Astrocyte (in vitro differentiated cells and primary cell): ENCODE data around the gene OSBPL9. TPM values are rescaled to one million over a fixed set of nuclear protein-coding genes. Genes with fewer than 3 reads are reported as not detected.
"Not testable (repeated sequence)": the region's sequence is repeated elsewhere in the genome, so short reads cannot be mapped to it uniquely, and the experiment has no call there.

Experiments
- DNase-seq: peaks from one replicate; pipeline ENCODE4 v3.0.0-alpha.2; 2010; ENCODE audit warnings: low read depth
- FAIRE-seq: peaks from 2 replicates; lab custom pipeline; 2011; peaks lifted over from hg19 to GRCh38; lab: Jason Lieb, UNC
- H2AFZ ChIP-seq: 2 replicates; pipeline ENCODE4 v1.6.0; 2012; ENCODE audit warnings: low read depth, low read length, inconsistent platforms
- H3K27ac ChIP-seq: 2 replicates; pipeline ENCODE4 v1.5.1; 2011; ENCODE audit warnings: low read depth, low read length, inconsistent platforms
- H3K27me3 ChIP-seq: 2 replicates; pipeline ENCODE4 v1.6.0; 2011; ENCODE audit warnings: low read length, inconsistent platforms; ENCODE audit not compliant: insufficient read depth
- H3K36me3 ChIP-seq: 2 replicates; pipeline ENCODE4 v1.5.1; 2011; ENCODE audit warnings: low read length, inconsistent platforms; ENCODE audit not compliant: insufficient read depth
- H3K4me1 ChIP-seq: 2 replicates; pipeline ENCODE4 v1.5.1; 2011; ENCODE audit warnings: low read length, inconsistent platforms; ENCODE audit not compliant: insufficient read depth
- H3K4me2 ChIP-seq: 2 replicates; pipeline ENCODE4 v1.6.0; 2012; ENCODE audit warnings: low read length, inconsistent platforms
- H3K4me3 ChIP-seq: 2 replicates; pipeline ENCODE4 v1.5.1; 2011; ENCODE audit warnings: low read depth, mild to moderate bottlenecking, low read length, inconsistent platforms; ENCODE audit not compliant: insufficient read depth
- H3K79me2 ChIP-seq: 2 replicates; pipeline ENCODE4 v1.6.0; 2012; ENCODE audit warnings: mild to moderate bottlenecking, low read length, inconsistent platforms; ENCODE audit not compliant: insufficient read depth
- H3K9ac ChIP-seq: 2 replicates; pipeline ENCODE4 v1.6.0; 2012; ENCODE audit warnings: mild to moderate bottlenecking, low read length, inconsistent platforms
- H3K9me3 ChIP-seq: 2 replicates; pipeline ENCODE4 v1.5.1; 2012; ENCODE audit warnings: low read depth, mild to moderate bottlenecking, low read length, inconsistent platforms; ENCODE audit not compliant: insufficient read depth
- H4K20me1 ChIP-seq: 2 replicates; pipeline ENCODE4 v1.6.0; 2012; ENCODE audit warnings: low read length, inconsistent platforms; ENCODE audit not compliant: insufficient read depth
- H3K27ac Mint-ChIP-seq: one replicate; pipeline ENCODE4 v1.8.0; 2021; ENCODE audit warnings: mild to moderate bottlenecking, mixed read lengths; ENCODE audit not compliant: unreplicated experiment
- H3K27me3 Mint-ChIP-seq: one replicate; pipeline ENCODE4 v1.8.0; 2021; ENCODE audit warnings: low read depth, mixed read lengths; ENCODE audit not compliant: unreplicated experiment
- H3K36me3 Mint-ChIP-seq: one replicate; pipeline ENCODE4 v1.8.0; 2021; ENCODE audit warnings: low read depth, mixed read lengths; ENCODE audit not compliant: unreplicated experiment
- H3K4me1 Mint-ChIP-seq: one replicate; pipeline ENCODE4 v1.8.0; 2021; ENCODE audit warnings: low read depth, mixed read lengths; ENCODE audit not compliant: unreplicated experiment
- H3K4me3 Mint-ChIP-seq: one replicate; pipeline ENCODE4 v1.8.0; 2021; ENCODE audit warnings: mild to moderate bottlenecking, moderate library complexity, mixed read lengths; ENCODE audit not compliant: unreplicated experiment
- H3K9me3 Mint-ChIP-seq: one replicate; pipeline ENCODE4 v1.8.0; 2021; ENCODE audit warnings: mild to moderate bottlenecking, mixed read lengths; ENCODE audit not compliant: unreplicated experiment
- EZH2 ChIP-seq: IDR thresholded peaks from 2 replicates; pipeline ENCODE4 v1.6.1; 2012; ENCODE audit warnings: mild to moderate bottlenecking, low read length, inconsistent platforms; ENCODE audit not compliant: insufficient read depth
- total RNA-seq: library from RNA; stranded (reverse); gene quantifications from 2 replicates; pipeline ENCODE4 v1.2.1, GENCODE V29; 2021
- TF ChIP-seq, protein P1 (sequence below): IDR thresholded peaks from 2 replicates; pipeline ENCODE4 v1.5.1; 2011; ENCODE audit warnings: low read depth, mild to moderate bottlenecking, inconsistent platforms, low read length, moderate library complexity; ENCODE audit not compliant: insufficient read depth

OSBPL9 gene
- total RNA-seq, 1 donor from 2014 or later = 117 TPM

DNA sequence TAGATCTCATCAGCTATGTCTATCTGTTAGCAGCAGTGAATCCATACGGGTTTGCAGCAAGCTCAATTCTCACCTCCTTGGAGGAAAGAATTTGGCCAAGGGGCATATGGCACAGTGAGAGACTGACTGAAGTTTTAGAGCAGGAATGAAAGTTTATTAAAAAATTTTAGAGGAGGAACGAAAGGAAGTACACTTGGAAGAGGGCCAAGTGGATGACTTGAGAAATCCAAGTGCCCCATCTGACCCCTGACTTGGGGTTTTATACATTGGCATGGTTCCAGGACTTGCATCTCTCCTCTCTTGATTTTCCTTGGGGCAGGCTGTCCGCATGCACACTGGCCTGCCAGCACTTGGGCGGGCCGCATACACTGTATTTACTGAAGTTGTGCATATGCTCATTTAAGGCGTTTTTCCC is 9.2 kb upstream of the OSBPL9 start:
- H3K36me3 ChIP-seq = no peaks in the 10 kb centered on the region
- FAIRE-seq = no peak
- Mint-ChIP-seq H3K4me3 (no peak overlapping the region), H3K4me1 (peaks cover 7% of the 10 kb centered on the region), H3K27ac (no peak overlapping the region), H3K9me3 (no peaks in the 10 kb centered on the region), H3K36me3 (peaks cover 2% of the 10 kb centered on the region), H3K27me3 (no peaks in the 10 kb centered on the region)
- DNase-seq = no peak
- H3K9me3 ChIP-seq = no peaks in the 10 kb centered on the region
- no peak overlapping the region for H3K4me2 ChIP-seq
- no peaks in the 10 kb centered on the region for H4K20me1 ChIP-seq
- H3K4me1 ChIP-seq = peaks cover 5% of the 10 kb centered on the region
- H3K27ac ChIP-seq = no peak overlapping the region
- TF ChIP-seq, protein P1, sequence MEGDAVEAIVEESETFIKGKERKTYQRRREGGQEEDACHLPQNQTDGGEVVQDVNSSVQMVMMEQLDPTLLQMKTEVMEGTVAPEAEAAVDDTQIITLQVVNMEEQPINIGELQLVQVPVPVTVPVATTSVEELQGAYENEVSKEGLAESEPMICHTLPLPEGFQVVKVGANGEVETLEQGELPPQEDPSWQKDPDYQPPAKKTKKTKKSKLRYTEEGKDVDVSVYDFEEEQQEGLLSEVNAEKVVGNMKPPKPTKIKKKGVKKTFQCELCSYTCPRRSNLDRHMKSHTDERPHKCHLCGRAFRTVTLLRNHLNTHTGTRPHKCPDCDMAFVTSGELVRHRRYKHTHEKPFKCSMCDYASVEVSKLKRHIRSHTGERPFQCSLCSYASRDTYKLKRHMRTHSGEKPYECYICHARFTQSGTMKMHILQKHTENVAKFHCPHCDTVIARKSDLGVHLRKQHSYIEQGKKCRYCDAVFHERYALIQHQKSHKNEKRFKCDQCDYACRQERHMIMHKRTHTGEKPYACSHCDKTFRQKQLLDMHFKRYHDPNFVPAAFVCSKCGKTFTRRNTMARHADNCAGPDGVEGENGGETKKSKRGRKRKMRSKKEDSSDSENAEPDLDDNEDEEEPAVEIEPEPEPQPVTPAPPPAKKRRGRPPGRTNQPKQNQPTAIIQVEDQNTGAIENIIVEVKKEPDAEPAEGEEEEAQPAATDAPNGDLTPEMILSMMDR = no peak
- no peak for TF ChIP-seq EZH2
- H3K4me3 ChIP-seq = no peak overlapping the region
- H3K9ac ChIP-seq = no peak overlapping the region
- H3K79me2 ChIP-seq = no peaks in the 10 kb centered on the region
- no peaks in the 10 kb centered on the region for H3K27me3 ChIP-seq
- no peak overlapping the region for H2AFZ ChIP-seq

DNA sequence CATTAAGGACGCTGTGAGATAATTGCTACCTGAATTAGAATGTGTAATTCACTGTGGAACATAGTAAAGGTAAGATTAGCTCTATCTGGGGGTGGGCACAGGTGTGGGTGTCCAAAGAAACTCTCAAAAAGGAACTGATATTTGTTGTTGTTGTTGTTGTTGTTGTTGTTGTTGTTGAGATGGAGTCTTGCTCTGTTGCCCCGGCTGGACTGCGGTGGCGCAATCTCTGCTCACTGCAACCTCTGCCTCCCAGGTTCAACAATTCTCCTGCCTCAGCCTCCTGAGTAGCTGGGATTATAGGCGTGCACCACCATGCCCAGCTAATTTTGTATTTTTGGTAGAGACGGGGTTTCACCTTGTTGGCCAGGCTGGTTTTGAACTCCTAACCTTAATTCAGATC is 6.8 kb upstream of the OSBPL9 start:
- FAIRE-seq = not testable (repeated sequence)

DNA sequence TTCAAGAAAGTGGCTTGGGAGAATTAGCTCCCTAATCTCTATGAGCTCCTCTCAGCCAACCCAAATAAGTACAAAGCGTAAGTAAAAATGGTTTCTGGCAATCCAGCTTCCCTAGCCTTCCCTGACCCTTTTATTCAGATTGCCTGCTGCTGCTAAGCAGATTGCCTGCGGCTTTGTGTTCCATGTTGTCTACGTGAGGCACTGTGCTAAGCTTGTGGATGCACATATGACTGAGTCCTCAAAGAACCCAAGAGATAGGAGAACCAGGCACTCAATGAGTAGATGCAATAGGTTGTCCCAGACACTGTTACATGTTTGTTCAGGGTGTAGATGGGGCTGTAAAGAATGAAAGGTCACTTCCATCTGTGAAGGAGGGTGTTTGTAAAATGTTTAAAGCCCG is 6.3 kb upstream of the OSBPL9 start:
- FAIRE-seq (no peak), DNase-seq (no peak)
- TF ChIP-seq, protein P1 = no peak
- no peak for TF ChIP-seq EZH2
- H3K27me3 Mint-ChIP-seq = no peaks in the 10 kb centered on the region
- Histone ChIP-seq H3K9ac (no peak overlapping the region), H3K4me3 (no peak overlapping the region), H3K4me1 (peaks cover 5% of the 10 kb centered on the region), H3K9me3 (no peaks in the 10 kb centered on the region), H2AFZ (no peak overlapping the region), H3K36me3 (no peaks in the 10 kb centered on the region), H4K20me1 (no peaks in the 10 kb centered on the region), H3K4me2 (no peak overlapping the region), H3K79me2 (no peaks in the 10 kb centered on the region), H3K27ac (no peak overlapping the region), H3K27me3 (no peaks in the 10 kb centered on the region)
- H3K9me3 Mint-ChIP-seq = no peaks in the 10 kb centered on the region
- no peak overlapping the region for H3K4me3 Mint-ChIP-seq
- peaks cover 11% of the 10 kb centered on the region for H3K4me1 Mint-ChIP-seq
- H3K36me3 Mint-ChIP-seq = peaks cover 2% of the 10 kb centered on the region
- no peak overlapping the region for H3K27ac Mint-ChIP-seq

More for the DNA sequence above, 6.8 kb upstream of the OSBPL9 start:
- H3K9ac ChIP-seq, H3K9me3 Mint-ChIP-seq, H3K27me3 Mint-ChIP-seq, H3K9me3 ChIP-seq, H3K4me3 Mint-ChIP-seq, H3K4me1 ChIP-seq, H3K4me3 ChIP-seq, H3K27ac ChIP-seq, DNase-seq, H3K27me3 ChIP-seq, H2AFZ ChIP-seq, H3K79me2 ChIP-seq, H4K20me1 ChIP-seq, H3K36me3 ChIP-seq, H3K27ac Mint-ChIP-seq, H3K36me3 Mint-ChIP-seq, H3K4me2 ChIP-seq: not testable (repeated sequence)
- H3K4me1 Mint-ChIP-seq = peaks cover 11% of the 10 kb centered on the region
